Activated naive CD8-positive, alpha-beta T cell treated with anti-CD3 and anti-CD28 coated beads for 36 hours (primary cell): Measurements from ENCODE around the gene TRIM2. TPM values are rescaled to one million over a fixed set of nuclear protein-coding genes. Genes with fewer than 3 reads are reported as not detected.

ENCODE experiments used
- DNase-seq: peaks from one replicate; pipeline ENCODE4 v3.0.0; 2021
- H3K27ac Mint-ChIP-seq: one replicate; pipeline ENCODE4 v1.8.0; 2022; ENCODE audit warnings: mild to moderate bottlenecking, moderate library complexity, mixed read lengths
- H3K27me3 Mint-ChIP-seq: one replicate; pipeline ENCODE4 v1.8.0; 2022; ENCODE audit warnings: mild to moderate bottlenecking, mixed read lengths
- H3K36me3 Mint-ChIP-seq: one replicate; pipeline ENCODE4 v1.8.0; 2021; ENCODE audit warnings: mild to moderate bottlenecking, mixed read lengths
- H3K4me1 Mint-ChIP-seq: one replicate; pipeline ENCODE4 v1.8.0; 2021; ENCODE audit warnings: mixed read lengths
- H3K4me3 Mint-ChIP-seq: one replicate; pipeline ENCODE4 v1.8.0; 2022; ENCODE audit warnings: mild to moderate bottlenecking, moderate library complexity, mixed read lengths
- H3K9me3 Mint-ChIP-seq: one replicate; pipeline ENCODE4 v1.8.0; 2022; ENCODE audit warnings: mixed read lengths
- total RNA-seq, 2 experiments: library from RNA; stranded (reverse); gene quantifications; one replicate each; pipeline ENCODE4 v1.2.3, GENCODE V29; 2021

TRIM2 gene
- total RNA-seq, 2 experiments from 2014 or later = 0.54 to 0.76 TPM

GRCh38 chr4:153224474-153224873 lies 20.2 kb downstream of the TRIM2 start:
- Mint-ChIP-seq H3K4me3 (no peak overlapping the region), H3K36me3 (peaks cover 9% of the 10 kb centered on the region), H3K27ac (no peak overlapping the region), H3K4me1 (peaks cover 42% of the 10 kb centered on the region), H3K27me3 (peaks cover 32% of the 10 kb centered on the region), H3K9me3 (peaks cover 9% of the 10 kb centered on the region)
- no peak for DNase-seq

GRCh38 chr4:153227469-153228075 lies 23.3 kb downstream of the TRIM2 start:
- peaks cover 26% of the 10 kb centered on the region for H3K27me3 Mint-ChIP-seq
- H3K9me3 Mint-ChIP-seq = peaks cover 9% of the 10 kb centered on the region
- H3K4me1 Mint-ChIP-seq = peaks cover 26% of the 10 kb centered on the region
- H3K36me3 Mint-ChIP-seq = peaks cover 9% of the 10 kb centered on the region
- no peak overlapping the region for H3K27ac Mint-ChIP-seq
- DNase-seq = no peak
- no peak overlapping the region for H3K4me3 Mint-ChIP-seq

- Mint-ChIP-seq H3K36me3 (peaks cover 9% of the 10 kb centered on the region), H3K4me1 (peaks cover 29% of the 10 kb centered on the region), H3K9me3 (peaks cover 9% of the 10 kb centered on the region), H3K27me3 (peaks cover 26% of the 10 kb centered on the region), H3K27ac (no peak overlapping the region), H3K4me3 (no peak overlapping the region)
- no peak for DNase-seq
Observed at GRCh38 chr4:153228512-153229140, 24.4 kb downstream of the TRIM2 start.

GRCh38 chr4:153229545-153229944 lies 25.3 kb downstream of the TRIM2 start:
- Mint-ChIP-seq H3K4me1 (peaks cover 23% of the 10 kb centered on the region), H3K36me3 (peaks cover 6% of the 10 kb centered on the region), H3K27ac (no peak overlapping the region), H3K4me3 (no peak overlapping the region), H3K27me3 (peaks cover 17% of the 10 kb centered on the region), H3K9me3 (peaks cover 4% of the 10 kb centered on the region)
- no peak for DNase-seq

GRCh38 chr4:153232768-153233167 lies 28.5 kb downstream of the TRIM2 start:
- H3K4me1 Mint-ChIP-seq = peaks cover 19% of the 10 kb centered on the region
- H3K27ac Mint-ChIP-seq = no peak overlapping the region
- DNase-seq = no peak
- H3K4me3 Mint-ChIP-seq = no peak overlapping the region
- H3K36me3 Mint-ChIP-seq = no peaks in the 10 kb centered on the region
- H3K9me3 Mint-ChIP-seq = no peaks in the 10 kb centered on the region
- H3K27me3 Mint-ChIP-seq = peaks cover 19% of the 10 kb centered on the region

- no peaks in the 10 kb centered on the region for H3K9me3 Mint-ChIP-seq
- no peak overlapping the region for H3K27ac Mint-ChIP-seq
- H3K4me1 Mint-ChIP-seq = peaks cover 17% of the 10 kb centered on the region
- peaks cover 18% of the 10 kb centered on the region for H3K27me3 Mint-ChIP-seq
- H3K36me3 Mint-ChIP-seq = no peaks in the 10 kb centered on the region
- DNase-seq = no peak
- no peak overlapping the region for H3K4me3 Mint-ChIP-seq
Observed at GRCh38 chr4:153233761-153234371, 29.6 kb downstream of the TRIM2 start.

- Mint-ChIP-seq H3K27ac (no peak overlapping the region), H3K36me3 (no peaks in the 10 kb centered on the region), H3K4me1 (peaks cover 16% of the 10 kb centered on the region), H3K4me3 (no peak overlapping the region), H3K9me3 (no peaks in the 10 kb centered on the region), H3K27me3 (peaks cover 18% of the 10 kb centered on the region)
- DNase-seq = no peak
Observed at GRCh38 chr4:153234885-153235284, 30.6 kb downstream of the TRIM2 start.

- no peak overlapping the region for H3K27ac Mint-ChIP-seq
- no peaks in the 10 kb centered on the region for H3K36me3 Mint-ChIP-seq
- peaks cover 11% of the 10 kb centered on the region for H3K4me1 Mint-ChIP-seq
- peaks cover 8% of the 10 kb centered on the region for H3K27me3 Mint-ChIP-seq
- no peak overlapping the region for H3K4me3 Mint-ChIP-seq
- no peak for DNase-seq
- H3K9me3 Mint-ChIP-seq = no peaks in the 10 kb centered on the region
Observed at GRCh38 chr4:153238135-153238919, 34.1 kb downstream of the TRIM2 start.

GRCh38 chr4:153239409-153239808 lies 35.2 kb downstream of the TRIM2 start:
- no peak overlapping the region for H3K4me3 Mint-ChIP-seq
- peaks cover 7% of the 10 kb centered on the region for H3K4me1 Mint-ChIP-seq
- H3K36me3 Mint-ChIP-seq = no peaks in the 10 kb centered on the region
- peaks cover 5% of the 10 kb centered on the region for H3K27me3 Mint-ChIP-seq
- no peak for DNase-seq
- no peaks in the 10 kb centered on the region for H3K9me3 Mint-ChIP-seq
- no peak overlapping the region for H3K27ac Mint-ChIP-seq

GRCh38 chr4:153241295-153241694 lies 37.1 kb downstream of the TRIM2 start:
- no peak overlapping the region for H3K4me3 Mint-ChIP-seq
- no peaks in the 10 kb centered on the region for H3K9me3 Mint-ChIP-seq
- peaks cover 2% of the 10 kb centered on the region for H3K4me1 Mint-ChIP-seq
- no peak for DNase-seq
- H3K27ac Mint-ChIP-seq = no peak overlapping the region
- H3K36me3 Mint-ChIP-seq = no peaks in the 10 kb centered on the region
- H3K27me3 Mint-ChIP-seq = no peaks in the 10 kb centered on the region

GRCh38 chr4:153241970-153242838 lies 38.0 kb downstream of the TRIM2 start:
- peaks cover 2% of the 10 kb centered on the region for H3K4me1 Mint-ChIP-seq
- no peak overlapping the region for H3K27ac Mint-ChIP-seq
- no peaks in the 10 kb centered on the region for H3K36me3 Mint-ChIP-seq

GRCh38 chr4:153242839-153243324 lies 38.6 kb downstream of the TRIM2 start:
- Mint-ChIP-seq H3K9me3 (no peaks in the 10 kb centered on the region), H3K4me1 (peaks cover 2% of the 10 kb centered on the region), H3K36me3 (no peaks in the 10 kb centered on the region), H3K27me3 (no peaks in the 10 kb centered on the region), H3K27ac (no peak overlapping the region), H3K4me3 (no peak overlapping the region)
- no peak for DNase-seq

More at GRCh38 chr4:153241970-153242838, 38.0 kb downstream of the TRIM2 start:
- H3K9me3 Mint-ChIP-seq = no peaks in the 10 kb centered on the region
- no peak overlapping the region for H3K4me3 Mint-ChIP-seq
- H3K27me3 Mint-ChIP-seq = no peaks in the 10 kb centered on the region
- no peak for DNase-seq

GRCh38 chr4:153243468-153243867 lies 39.2 kb downstream of the TRIM2 start:
- Mint-ChIP-seq H3K27me3 (no peaks in the 10 kb centered on the region), H3K4me3 (no peak overlapping the region), H3K27ac (no peak overlapping the region), H3K4me1 (peaks cover 4% of the 10 kb centered on the region), H3K9me3 (no peaks in the 10 kb centered on the region), H3K36me3 (no peaks in the 10 kb centered on the region)
- no peak for DNase-seq

- no peak for DNase-seq
- Mint-ChIP-seq H3K9me3 (no peaks in the 10 kb centered on the region), H3K4me3 (no peak overlapping the region), H3K27me3 (no peaks in the 10 kb centered on the region), H3K36me3 (no peaks in the 10 kb centered on the region), H3K4me1 (peaks cover 11% of the 10 kb centered on the region), H3K27ac (no peak overlapping the region)
Observed at GRCh38 chr4:153244969-153245368, 40.7 kb downstream of the TRIM2 start.
